Sigmoid colon (tissue), 3 donors: Measurements from ENCODE around the gene OLFML3.

Experiments used
- POLR2A ChIP-seq, 2 donors: fragments of 450-650 bp; IDR thresholded peaks; one replicate each; pipeline ENCODE4 v1.6.1; 2016; ENCODE audit warnings: antibody characterized with exemption in 2 of 2, mild to moderate bottlenecking in 2 of 2, moderate library complexity in 2 of 2
- TF ChIP-seq, protein P1 (sequence below), 4 experiments: fragments of 450-650 bp in 3 of 4; fragments of 200-600 bp in 1 of 4; IDR thresholded peaks; one replicate each; pipeline ENCODE4 v1.5.1; 2016 to 2019; ENCODE audit warnings: antibody characterized with exemption in 4 of 4, mild to moderate bottlenecking in 3 of 4, moderate library complexity in 2 of 4

DNA sequence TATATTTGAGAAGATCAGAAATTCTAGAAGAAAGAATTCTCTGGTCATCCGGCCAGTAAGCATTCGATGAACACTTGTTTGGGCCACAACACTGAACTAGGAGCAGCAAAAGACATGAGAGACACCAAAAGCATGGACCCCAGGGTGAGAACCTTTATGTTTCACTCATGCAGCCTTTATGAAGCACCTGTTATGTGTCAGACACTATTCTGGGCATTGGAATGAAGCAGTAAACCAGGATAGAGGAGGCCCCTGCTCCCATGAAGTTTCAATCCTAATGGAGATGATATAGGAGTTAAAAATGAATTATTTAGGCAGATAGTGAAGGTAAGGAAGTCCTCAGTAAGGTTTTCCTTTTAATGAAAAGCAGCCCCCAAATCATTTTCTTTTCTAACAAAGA lies 43.6 kb downstream of the OLFML3 start:
- no peak for TF ChIP-seq POLR2A (IDR thresholded peaks at IDR 0.05)
- TF ChIP-seq, protein P1, sequence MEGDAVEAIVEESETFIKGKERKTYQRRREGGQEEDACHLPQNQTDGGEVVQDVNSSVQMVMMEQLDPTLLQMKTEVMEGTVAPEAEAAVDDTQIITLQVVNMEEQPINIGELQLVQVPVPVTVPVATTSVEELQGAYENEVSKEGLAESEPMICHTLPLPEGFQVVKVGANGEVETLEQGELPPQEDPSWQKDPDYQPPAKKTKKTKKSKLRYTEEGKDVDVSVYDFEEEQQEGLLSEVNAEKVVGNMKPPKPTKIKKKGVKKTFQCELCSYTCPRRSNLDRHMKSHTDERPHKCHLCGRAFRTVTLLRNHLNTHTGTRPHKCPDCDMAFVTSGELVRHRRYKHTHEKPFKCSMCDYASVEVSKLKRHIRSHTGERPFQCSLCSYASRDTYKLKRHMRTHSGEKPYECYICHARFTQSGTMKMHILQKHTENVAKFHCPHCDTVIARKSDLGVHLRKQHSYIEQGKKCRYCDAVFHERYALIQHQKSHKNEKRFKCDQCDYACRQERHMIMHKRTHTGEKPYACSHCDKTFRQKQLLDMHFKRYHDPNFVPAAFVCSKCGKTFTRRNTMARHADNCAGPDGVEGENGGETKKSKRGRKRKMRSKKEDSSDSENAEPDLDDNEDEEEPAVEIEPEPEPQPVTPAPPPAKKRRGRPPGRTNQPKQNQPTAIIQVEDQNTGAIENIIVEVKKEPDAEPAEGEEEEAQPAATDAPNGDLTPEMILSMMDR (IDR thresholded peaks at IDR 0.05), result no peak
